ENCODE results near the gene NPY5R.

DNA sequence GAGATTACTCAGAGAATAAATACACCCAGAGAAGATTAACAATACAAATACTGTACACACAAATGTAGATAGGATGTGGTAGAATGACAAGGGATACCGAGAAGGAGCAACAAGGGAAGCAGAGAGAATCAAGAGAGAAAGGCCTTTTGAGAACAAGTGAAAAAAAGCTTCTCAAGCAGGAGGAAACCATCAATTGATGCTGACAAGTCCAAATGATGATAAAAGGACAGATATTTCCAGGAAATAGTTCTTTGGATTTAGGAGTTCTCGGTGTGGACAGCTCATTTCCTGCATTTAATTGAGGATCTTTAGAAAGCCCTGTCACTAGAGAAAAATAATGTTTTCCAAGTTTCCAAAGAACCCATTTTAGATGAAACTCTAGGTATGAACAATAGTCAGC, 48.1 kb downstream of the NPY5R start:
- TF ChIP-seq, protein P1, sequence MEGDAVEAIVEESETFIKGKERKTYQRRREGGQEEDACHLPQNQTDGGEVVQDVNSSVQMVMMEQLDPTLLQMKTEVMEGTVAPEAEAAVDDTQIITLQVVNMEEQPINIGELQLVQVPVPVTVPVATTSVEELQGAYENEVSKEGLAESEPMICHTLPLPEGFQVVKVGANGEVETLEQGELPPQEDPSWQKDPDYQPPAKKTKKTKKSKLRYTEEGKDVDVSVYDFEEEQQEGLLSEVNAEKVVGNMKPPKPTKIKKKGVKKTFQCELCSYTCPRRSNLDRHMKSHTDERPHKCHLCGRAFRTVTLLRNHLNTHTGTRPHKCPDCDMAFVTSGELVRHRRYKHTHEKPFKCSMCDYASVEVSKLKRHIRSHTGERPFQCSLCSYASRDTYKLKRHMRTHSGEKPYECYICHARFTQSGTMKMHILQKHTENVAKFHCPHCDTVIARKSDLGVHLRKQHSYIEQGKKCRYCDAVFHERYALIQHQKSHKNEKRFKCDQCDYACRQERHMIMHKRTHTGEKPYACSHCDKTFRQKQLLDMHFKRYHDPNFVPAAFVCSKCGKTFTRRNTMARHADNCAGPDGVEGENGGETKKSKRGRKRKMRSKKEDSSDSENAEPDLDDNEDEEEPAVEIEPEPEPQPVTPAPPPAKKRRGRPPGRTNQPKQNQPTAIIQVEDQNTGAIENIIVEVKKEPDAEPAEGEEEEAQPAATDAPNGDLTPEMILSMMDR (optimal IDR thresholded peaks at IDR 0.05 in 1 of 3, IDR thresholded peaks at IDR 0.05 in 1 of 3, conservative IDR thresholded peaks at IDR 0.05 in 1 of 3; ENCODE audit: extremely low read depth in 1 of 3, insufficient read depth in 2 of 3, low read length in 3 of 3) = no peak
- no peak for TF ChIP-seq EZH2 (IDR thresholded peaks at IDR 0.05; ENCODE audit: low read length)
